GM19468 (cell line): Measurements from ENCODE around the gene BLCAP.
"Not testable (repeated sequence)": the region's sequence is repeated elsewhere in the genome, so short reads cannot be mapped to it uniquely, and the experiment has no call there.

Experiments used
- ATAC-seq: cut with Tn5 transposase; IDR thresholded peaks from one replicate; pipeline ENCODE4 v1.9.1; 2021; ENCODE audit warnings: mild to moderate bottlenecking, moderate library complexity, moderate number of reproducible peaks; ENCODE audit not compliant: unreplicated experiment; ENCODE audit errors: extremely low read depth

BLCAP gene

GRCh38 chr20:37492096-37492625, 35.5 kb downstream of the BLCAP start:
- ATAC-seq, result no peak

DNA sequence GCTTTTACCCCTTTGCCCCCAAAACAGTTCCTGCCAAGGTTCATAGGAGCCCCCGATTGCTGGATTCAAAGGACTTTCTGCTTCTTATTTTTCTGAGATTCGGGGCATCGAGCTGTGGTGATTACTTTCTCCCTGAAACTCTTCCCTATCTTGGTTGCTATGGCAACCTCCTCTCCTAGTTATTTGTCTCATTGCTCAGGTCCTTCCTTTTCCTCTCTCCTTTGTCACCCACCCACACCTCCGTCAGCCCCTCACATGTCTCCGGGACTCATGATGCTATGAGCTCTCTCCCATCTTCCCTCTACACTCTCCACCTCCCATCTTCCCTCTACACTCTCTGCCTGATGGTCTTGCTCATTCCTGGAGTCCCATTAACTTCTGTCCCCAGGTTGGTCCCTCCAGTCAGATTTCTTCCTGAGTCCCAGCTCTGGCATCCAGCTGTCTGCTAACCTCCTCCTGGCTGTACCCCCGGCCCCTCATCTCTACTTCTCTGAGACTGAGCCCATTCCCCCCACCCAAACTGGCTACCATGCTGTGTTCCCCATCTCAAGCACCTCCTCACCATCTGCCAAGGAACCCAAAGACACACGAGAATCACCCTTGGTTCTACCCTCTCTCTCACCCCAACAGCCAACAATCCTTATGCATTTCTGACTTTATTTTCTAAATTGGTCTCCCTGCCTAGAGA, 36.9 kb downstream of the BLCAP start:
- no peak for ATAC-seq

DNA sequence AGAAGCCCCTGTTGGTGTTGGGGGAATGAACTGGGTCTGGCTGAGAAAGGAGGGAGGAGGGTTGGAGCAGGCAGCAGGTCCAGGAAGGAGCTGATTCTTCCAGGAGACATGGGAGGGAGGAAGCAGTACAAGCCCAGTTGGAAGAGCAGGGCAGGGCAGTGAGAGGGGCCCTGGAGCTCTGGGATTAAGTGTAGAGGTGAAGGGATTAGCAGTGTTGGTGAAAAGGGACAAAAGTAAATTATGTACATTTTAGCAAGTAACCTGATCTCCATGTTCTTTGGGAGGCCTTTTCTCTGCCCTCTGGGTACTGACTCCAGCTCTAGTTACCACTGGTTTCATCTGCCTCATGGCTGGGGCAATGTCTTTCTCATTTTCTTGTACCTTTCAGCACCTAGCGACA, 41.5 kb downstream of the BLCAP start:
- ATAC-seq, result not testable (repeated sequence)

DNA sequence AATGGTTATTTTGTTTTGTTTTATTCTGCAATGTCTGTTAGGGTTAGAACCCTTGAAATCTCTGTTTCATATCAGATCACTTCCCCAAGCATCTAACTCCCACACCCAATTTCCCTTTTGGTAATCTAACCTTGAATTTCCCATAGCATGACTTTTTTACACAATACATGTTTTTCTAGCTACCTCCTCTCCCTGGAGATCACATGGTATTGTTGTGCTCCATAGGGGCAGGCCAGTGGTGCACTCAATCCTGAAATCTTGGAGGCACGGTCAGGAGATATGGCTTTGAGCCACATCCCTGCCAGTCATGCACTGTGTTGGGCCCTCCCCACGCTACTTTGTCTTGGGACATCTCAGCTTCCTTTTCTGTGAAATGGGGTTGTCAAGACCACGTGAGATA, 43.3 kb downstream of the BLCAP start:
- ATAC-seq, result no peak

GRCh38 chr20:37481610-37482009, 46.1 kb downstream of the BLCAP start:
- ATAC-seq, result no peak

- ATAC-seq, result no peak
Measured at GRCh38 chr20:37480919-37481318, 46.8 kb downstream of the BLCAP start.

DNA sequence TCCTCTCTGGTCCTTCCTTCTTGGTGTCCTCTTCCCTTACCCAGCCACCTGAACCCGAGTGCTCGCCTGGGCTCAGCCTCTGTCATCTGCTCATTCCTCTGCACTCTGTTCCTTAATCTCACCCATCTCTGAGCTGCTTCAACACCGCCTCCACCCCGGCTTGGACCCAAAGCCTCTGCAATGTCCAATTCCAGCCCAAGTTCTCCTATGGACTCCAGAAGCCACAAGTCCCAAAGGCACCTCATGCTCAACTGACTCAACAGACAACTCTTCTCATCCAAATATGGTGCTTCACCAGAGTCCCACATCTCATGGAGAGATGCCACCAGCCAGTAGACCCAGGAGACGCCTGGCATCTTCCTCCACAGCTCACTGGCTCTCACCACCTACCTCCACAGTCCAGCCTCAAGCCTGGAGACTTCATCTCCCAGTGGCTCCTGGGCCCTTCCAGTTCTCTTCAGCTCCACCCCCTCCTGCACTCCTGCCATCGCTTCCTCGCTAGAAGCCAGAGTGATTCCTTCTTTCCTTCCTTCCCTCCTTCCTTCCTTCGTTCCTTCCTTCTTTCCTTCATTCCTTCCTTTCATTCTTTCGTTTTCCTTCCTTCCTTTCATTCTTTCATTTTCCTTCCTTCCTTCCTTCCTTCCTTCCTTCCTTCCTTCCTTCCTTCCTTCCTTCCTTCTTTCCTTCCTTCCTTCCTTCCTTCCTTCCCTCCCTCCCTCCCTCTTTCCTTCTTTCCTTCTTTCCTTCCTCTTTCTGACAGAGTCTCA, 47.6 kb downstream of the BLCAP start:
- no peak for ATAC-seq

DNA sequence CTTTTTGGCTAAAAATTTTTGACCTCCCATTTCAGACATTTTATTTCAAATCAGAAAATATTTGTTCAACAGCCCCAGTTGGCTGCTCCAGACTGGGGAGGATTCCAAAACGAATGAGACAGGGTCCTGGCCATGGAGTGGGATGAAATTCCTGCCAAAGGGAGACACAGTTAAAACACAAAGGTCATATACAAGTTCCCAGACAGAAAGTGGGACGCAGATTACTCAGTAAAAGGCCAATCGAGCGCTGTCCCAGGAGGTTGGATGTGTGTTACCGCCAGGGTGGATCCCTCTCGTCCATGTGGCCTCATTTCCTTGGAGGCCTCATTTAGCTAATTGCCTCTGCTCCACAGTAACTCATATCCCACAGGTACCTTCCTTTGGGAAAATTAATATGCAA, 48.4 kb downstream of the BLCAP start:
- no peak for ATAC-seq

DNA sequence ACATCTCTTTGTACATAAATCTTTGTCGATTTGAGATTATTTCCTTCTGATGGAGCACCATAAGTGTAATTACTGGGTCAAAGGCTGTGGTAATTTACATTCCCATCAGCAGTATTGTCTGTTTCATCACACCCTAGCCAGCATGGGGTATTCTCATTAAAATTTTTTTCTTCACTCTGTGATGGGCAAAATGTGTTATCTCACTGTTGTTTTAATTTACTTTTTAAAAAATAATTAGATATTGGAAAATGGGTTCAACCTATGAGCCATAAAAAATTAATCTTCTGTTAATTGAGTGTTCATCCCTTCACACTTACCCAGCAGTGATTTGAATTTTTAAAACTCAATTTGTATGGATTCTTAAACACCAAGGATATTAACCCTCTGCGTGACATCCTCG, 50.6 kb downstream of the BLCAP start:
- no peak for ATAC-seq

- no peak for ATAC-seq
Measured at GRCh38 chr20:37475252-37475651, 52.4 kb downstream of the BLCAP start.

DNA sequence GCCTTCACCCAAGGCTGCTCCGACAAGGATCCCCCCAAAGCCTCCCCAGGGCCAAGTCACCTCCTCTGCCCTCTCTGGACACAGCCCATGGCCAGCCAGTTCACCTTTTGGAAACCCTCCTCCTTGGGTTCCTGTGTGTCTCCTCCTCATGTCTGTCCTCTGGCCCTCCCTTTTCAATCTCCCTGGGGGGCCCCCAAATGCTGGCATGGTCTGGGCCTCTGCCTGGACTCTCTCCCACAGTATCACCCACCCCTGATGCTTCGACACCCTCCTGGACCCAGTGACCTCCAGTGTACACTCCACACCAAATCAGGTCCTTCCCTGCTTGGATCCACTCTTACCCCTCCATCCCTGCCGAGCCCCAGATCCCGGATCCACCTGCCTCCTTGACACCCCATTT, 53.3 kb downstream of the BLCAP start:
- ATAC-seq, result no peak

DNA sequence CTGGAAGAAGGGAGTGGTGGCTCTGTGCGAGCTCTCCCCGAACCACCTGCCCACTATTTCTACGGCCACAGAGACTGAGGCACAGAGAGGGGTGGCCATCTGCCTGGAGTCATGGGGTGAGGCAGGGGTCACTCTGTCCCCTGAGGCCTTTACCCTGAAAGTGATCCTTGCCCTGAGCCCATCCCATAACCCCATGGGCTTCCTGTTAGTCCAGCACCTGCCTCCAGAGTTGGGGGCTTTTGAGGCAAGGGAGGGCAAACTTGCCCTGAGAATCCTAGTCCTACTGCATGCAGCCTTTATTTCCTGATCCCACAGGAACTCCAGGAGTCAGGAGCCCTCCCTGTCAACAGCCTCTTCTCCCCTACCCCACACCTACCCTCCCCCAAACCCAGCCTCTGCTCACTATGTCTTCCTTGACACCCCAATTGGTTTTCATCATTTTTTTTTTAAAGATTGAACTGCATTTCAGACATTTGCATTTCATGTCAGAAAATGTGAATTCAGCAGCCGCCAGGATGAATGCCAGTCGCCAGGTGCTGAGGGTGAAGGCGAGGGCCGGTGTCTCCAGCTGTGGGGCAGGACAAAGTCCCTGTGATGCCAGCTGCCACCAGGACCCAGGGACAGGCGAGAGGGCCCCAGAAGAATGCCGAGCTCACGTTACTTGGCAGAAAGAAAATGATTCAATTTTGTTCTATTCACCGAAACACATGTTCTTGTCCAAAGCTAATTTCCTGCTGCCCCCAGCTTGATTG, 54.3 kb downstream of the BLCAP start:
- ATAC-seq, result no peak

- ATAC-seq, result not testable (repeated sequence)
Measured at GRCh38 chr20:37472435-37472834, 55.2 kb downstream of the BLCAP start.

DNA sequence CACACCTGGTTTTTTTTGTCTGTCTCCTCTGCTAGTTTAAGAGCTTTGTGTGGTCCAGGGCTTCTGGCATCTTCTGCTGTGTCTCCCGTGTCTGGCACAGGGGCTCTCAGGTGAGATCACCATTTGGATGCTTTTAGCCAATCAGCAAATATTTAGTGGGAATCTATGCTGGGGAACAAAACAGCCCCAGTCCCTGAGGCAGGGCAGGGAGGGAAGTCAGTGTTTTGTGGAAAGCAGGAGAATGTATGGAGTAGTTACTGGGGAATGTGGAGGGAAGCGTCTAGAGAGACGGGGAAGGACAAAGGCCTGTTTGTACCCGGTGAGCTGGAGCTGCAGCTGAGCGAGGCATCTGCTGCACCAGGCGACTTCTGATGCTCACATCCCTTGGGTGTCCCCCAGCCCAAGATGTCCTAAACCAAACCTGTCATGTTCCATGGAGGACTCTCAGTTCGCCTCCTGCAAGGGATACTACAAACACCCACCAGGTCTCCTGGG, 55.9 kb downstream of the BLCAP start:
- ATAC-seq, result no peak

DNA sequence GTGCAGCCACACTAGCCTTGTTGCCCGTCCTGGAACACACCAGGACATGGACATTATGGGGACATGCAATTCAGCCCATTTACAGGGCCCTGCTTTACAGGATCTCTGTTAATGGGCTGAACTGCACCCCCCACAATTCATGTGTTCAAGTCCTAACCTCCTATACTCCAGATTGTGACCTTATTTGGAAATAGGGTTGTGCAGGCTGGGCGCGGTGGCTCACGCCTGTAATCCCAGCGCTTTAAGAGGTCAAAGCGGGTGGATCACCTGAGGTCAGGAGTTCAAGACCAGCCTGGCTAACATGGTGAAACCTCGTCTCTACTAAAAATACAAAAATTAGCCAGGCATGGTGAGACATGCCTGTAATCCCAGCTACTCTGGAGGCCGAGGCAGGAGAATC, 57.5 kb downstream of the BLCAP start:
- ATAC-seq, result not testable (repeated sequence)

DNA sequence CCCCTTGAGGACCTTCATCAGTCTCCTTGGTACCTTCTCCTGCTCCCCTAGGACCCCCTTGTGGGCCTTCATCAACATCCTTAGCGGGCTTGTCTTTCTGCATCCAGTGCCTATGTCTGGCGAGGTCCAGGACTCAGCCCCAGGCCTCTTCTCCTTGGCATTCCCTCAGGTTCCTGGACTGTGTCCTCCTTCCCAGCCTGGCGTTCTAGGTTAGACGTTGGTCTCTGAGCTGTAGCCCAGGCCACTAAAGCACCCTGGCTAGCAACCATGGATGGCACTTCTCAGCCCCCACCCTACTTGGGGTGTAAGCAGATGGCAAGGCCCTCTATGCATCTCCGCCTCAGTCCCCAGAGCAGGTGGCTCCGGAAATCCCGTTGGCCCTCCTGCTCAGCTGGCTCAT, 58.1 kb downstream of the BLCAP start:
- ATAC-seq, result no peak

DNA sequence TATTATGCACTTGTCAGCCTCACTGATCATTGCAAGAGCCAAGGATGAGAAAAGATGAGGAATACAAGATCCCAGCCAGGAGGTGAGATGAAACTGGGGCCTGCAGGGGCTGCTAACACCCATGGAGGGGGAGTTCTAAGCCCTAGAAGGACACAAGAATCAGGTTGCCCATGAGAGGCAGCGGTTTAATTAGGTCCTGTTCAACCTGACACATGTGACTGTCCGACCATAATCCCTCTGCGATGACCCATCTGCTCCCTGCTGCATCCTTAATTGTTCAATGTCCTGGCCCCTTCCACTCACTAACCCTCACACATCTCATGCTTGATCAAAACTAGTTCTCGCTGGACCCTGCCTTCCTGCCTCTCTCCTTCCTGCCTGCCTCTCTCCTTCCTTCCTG, 58.8 kb downstream of the BLCAP start:
- ATAC-seq, result no peak
